HEK293 (cell line): ENCODE measurements around the gene THEM5.

Source experiments
- CTCF ChIP-seq: fragments of 450-650 bp; formaldehyde crosslinking; IDR thresholded peaks from 2 replicates; pipeline ENCODE4 v1.5.1; 2016; ENCODE audit warnings: missing biosample characterization, missing genetic modification characterization
- ZNF248 ChIP-seq: fragments of 450-650 bp; formaldehyde crosslinking; IDR thresholded peaks from 2 replicates; pipeline ENCODE4 v1.5.1; 2017; ENCODE audit warnings: missing biosample characterization, missing genetic modification characterization
- ZNF404 ChIP-seq: fragments of 450-650 bp; formaldehyde crosslinking; IDR thresholded peaks from 2 replicates; pipeline ENCODE4 v1.5.1; 2017; ENCODE audit warnings: missing biosample characterization, missing genetic modification characterization

GRCh38 chr1:151813271-151813977 is 40.1 kb downstream of the THEM5 start:
- TF ChIP-seq CTCF (no peak), ZNF404 (tag by site-specific recombination) (no peak), ZNF248 (no peak)
